Osteocyte (in vitro differentiated cells): ENCODE measurements around the gene CTNNBIP1. TPM values are rescaled to one million over a fixed set of nuclear protein-coding genes. Genes with fewer than 3 reads are reported as not detected.

Experiments used
- DNase-seq: peaks from one replicate; pipeline ENCODE4 v3.0.0; 2021; ENCODE audit warnings: mixed read lengths; ENCODE audit not compliant: unreplicated experiment; ENCODE audit errors: extremely low spot score
- H3K27ac Mint-ChIP-seq: one replicate; pipeline ENCODE4 v1.8.0; 2021; ENCODE audit warnings: mild to moderate bottlenecking, mixed read lengths; ENCODE audit not compliant: unreplicated experiment
- H3K27me3 Mint-ChIP-seq: one replicate; pipeline ENCODE4 v1.8.0; 2021; ENCODE audit warnings: mixed read lengths; ENCODE audit not compliant: unreplicated experiment
- H3K36me3 Mint-ChIP-seq: one replicate; pipeline ENCODE4 v1.8.0; 2021; ENCODE audit warnings: mixed read lengths; ENCODE audit not compliant: unreplicated experiment
- H3K4me1 Mint-ChIP-seq: one replicate; pipeline ENCODE4 v1.8.0; 2021; ENCODE audit warnings: mixed read lengths; ENCODE audit not compliant: unreplicated experiment
- H3K4me3 Mint-ChIP-seq: one replicate; pipeline ENCODE4 v1.8.0; 2021; ENCODE audit warnings: mild to moderate bottlenecking, moderate library complexity, mixed read lengths; ENCODE audit not compliant: unreplicated experiment
- H3K9me3 Mint-ChIP-seq: one replicate; pipeline ENCODE4 v1.8.0; 2021; ENCODE audit warnings: mixed read lengths; ENCODE audit not compliant: unreplicated experiment
- CTCF ChIP-seq: fragments of 200-600 bp; sonication (generic); IDR thresholded peaks from 2 replicates; pipeline ENCODE4 v1.5.0; 2021; ENCODE audit warnings: antibody characterized with exemption, mild to moderate bottlenecking, moderate library complexity
- total RNA-seq: library from RNA; stranded (reverse); gene quantifications from 2 replicates; pipeline ENCODE4 v1.2.1, GENCODE V29; 2021

Gene CTNNBIP1
- total RNA-seq, 1 donor from 2014 or later = 27.6 TPM

DNA sequence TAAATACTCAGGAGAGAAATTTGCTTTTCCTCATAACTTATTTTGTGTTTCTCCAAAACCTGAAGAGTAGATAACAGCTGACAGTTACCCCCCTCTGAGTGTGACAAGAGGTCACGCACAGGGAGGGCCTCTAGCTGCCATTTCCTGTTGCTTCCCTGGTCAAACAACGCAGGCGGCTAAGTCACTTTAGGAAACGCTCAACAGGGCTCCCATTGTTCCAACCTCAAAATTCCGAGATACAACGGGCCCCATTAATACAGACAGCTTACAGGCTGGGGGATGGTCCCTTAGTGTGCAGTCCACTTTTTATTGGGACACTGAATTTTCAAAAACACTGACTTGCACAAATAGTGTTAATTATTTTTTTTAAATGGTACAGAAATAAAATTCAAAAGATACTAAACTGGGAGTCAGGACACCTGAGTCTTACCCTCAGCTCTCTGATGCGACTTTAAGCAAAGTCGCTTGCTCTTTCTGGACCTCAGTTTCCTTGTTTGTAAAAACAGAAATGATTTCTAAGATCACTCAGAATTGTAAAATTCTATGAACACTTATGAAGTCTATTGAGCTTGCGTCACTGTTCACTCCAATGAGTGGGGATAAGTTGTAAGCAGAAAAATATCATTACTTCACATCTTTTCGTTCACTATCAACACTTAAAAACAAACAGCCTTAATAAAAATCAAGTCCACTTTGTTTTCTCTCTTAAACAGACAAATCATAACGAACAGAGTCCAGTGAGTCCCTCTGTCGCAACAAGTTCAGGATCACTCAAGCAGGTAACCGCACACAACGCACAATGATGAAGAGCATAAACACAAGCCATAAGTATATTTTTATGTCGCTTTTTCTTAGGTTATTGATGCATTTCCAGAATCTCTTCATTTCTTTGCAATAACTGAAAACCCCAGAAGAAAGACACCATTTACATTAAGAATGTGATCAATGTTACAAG lies 19.6 kb upstream of the CTNNBIP1 start:
- no peak for TF ChIP-seq CTCF
- H3K27me3 Mint-ChIP-seq = no peaks in the 10 kb centered on the region
- peaks cover 8% of the 10 kb centered on the region for H3K4me1 Mint-ChIP-seq
- peaks cover 17% of the 10 kb centered on the region for H3K36me3 Mint-ChIP-seq
- H3K9me3 Mint-ChIP-seq = no peaks in the 10 kb centered on the region
- DNase-seq = no peak
- H3K27ac Mint-ChIP-seq = peak overlapping the region; percentile 27
- no peak overlapping the region for H3K4me3 Mint-ChIP-seq

GRCh38 chr1:9927259-9927658 lies 17.2 kb upstream of the CTNNBIP1 start:
- H3K27ac Mint-ChIP-seq = no peak overlapping the region
- no peak for TF ChIP-seq CTCF

GRCh38 chr1:9922342-9922741 lies 12.3 kb upstream of the CTNNBIP1 start:
- H3K27ac Mint-ChIP-seq = no peak overlapping the region
- no peak overlapping the region for H3K4me3 Mint-ChIP-seq
- H3K27me3 Mint-ChIP-seq = no peaks in the 10 kb centered on the region
- TF ChIP-seq CTCF = no peak
- H3K9me3 Mint-ChIP-seq = no peaks in the 10 kb centered on the region
- no peaks in the 10 kb centered on the region for H3K36me3 Mint-ChIP-seq
- no peaks in the 10 kb centered on the region for H3K4me1 Mint-ChIP-seq
- DNase-seq = no peak

More at GRCh38 chr1:9927259-9927658, 17.2 kb upstream of the CTNNBIP1 start:
- H3K27me3 Mint-ChIP-seq = no peaks in the 10 kb centered on the region
- H3K4me3 Mint-ChIP-seq = no peak overlapping the region
- no peaks in the 10 kb centered on the region for H3K9me3 Mint-ChIP-seq
- peaks cover 8% of the 10 kb centered on the region for H3K4me1 Mint-ChIP-seq
- no peak for DNase-seq
- peaks cover 12% of the 10 kb centered on the region for H3K36me3 Mint-ChIP-seq

GRCh38 chr1:9920606-9921005 lies 10.5 kb upstream of the CTNNBIP1 start:
- no peak for DNase-seq

More at GRCh38 chr1:9920606-9921005, 10.5 kb upstream of the CTNNBIP1 start:
- Mint-ChIP-seq H3K9me3 (no peaks in the 10 kb centered on the region), H3K27ac (no peak overlapping the region), H3K36me3 (no peaks in the 10 kb centered on the region), H3K4me1 (no peaks in the 10 kb centered on the region), H3K27me3 (no peaks in the 10 kb centered on the region), H3K4me3 (no peak overlapping the region)
- TF ChIP-seq CTCF = no peak
